GM23248 (cell line): ENCODE data around the gene FALEC. TPM values are rescaled to one million over a fixed set of nuclear protein-coding genes. Genes with fewer than 3 reads are reported as not detected.

ENCODE experiments used
- DNase-seq: peaks from one replicate; pipeline ENCODE4 v3.0.0-alpha.2; 2015
- H2AFZ ChIP-seq: fragments of 200-600 bp; sonication (generic); 2 replicates; pipeline ENCODE4 v1.6.1; 2016; ENCODE audit warnings: antibody characterized with exemption
- H3F3A ChIP-seq: fragments of 200-600 bp; sonication (generic); 2 replicates; pipeline ENCODE4 v1.6.1; 2016; ENCODE audit warnings: mild to moderate bottlenecking, antibody characterized with exemption, mixed run types; ENCODE audit not compliant: insufficient read depth
- H3K27ac ChIP-seq: fragments of 200-600 bp; sonication (generic); 2 replicates; pipeline ENCODE4 v1.5.1; 2016; ENCODE audit warnings: mild to moderate bottlenecking
- H3K27me3 ChIP-seq: fragments of 200-600 bp; sonication (generic); replicated peaks from 2 replicates; pipeline ENCODE4 v1.6.1; 2016; ENCODE audit warnings: mild to moderate bottlenecking; ENCODE audit not compliant: insufficient read depth
- H3K36me3 ChIP-seq: fragments of 200-600 bp; sonication (generic); 2 replicates; pipeline ENCODE4 v1.6.1; 2016; ENCODE audit warnings: low read depth, mild to moderate bottlenecking
- H3K4me1 ChIP-seq: fragments of 200-600 bp; sonication (generic); 2 replicates; pipeline ENCODE4 v1.6.1; 2016; ENCODE audit warnings: mild to moderate bottlenecking; ENCODE audit not compliant: insufficient read depth
- H3K4me2 ChIP-seq: fragments of 200-600 bp; sonication (generic); one replicate; pipeline ENCODE4 v1.6.1; 2016; ENCODE audit warnings: mild to moderate bottlenecking; ENCODE audit not compliant: unreplicated experiment
- H3K4me3 ChIP-seq: fragments of 200-600 bp; sonication (generic); 2 replicates; pipeline ENCODE4 v1.5.1; 2016; ENCODE audit warnings: mild to moderate bottlenecking
- H3K79me2 ChIP-seq: fragments of 200-600 bp; sonication (generic); 2 replicates; pipeline ENCODE4 v1.6.1; 2016; ENCODE audit warnings: mild to moderate bottlenecking; ENCODE audit not compliant: insufficient read depth
- H3K9ac ChIP-seq: fragments of 200-600 bp; sonication (generic); 2 replicates; pipeline ENCODE4 v1.6.1; 2016; ENCODE audit warnings: mild to moderate bottlenecking
- H3K9me2 ChIP-seq: fragments of 200-600 bp; sonication (generic); 2 replicates; pipeline ENCODE4 v1.6.1; 2016; ENCODE audit warnings: mixed run types, mild to moderate bottlenecking, moderate library complexity; ENCODE audit not compliant: insufficient read depth
- H3K9me3 ChIP-seq: fragments of 200-600 bp; sonication (generic); one replicate; pipeline ENCODE4 v1.6.1; 2017; ENCODE audit warnings: low read depth
- H4K20me1 ChIP-seq: fragments of 200-600 bp; sonication (generic); 2 replicates; pipeline ENCODE4 v1.6.0; 2016; ENCODE audit not compliant: insufficient read depth
- EZH2 ChIP-seq: fragments of 200-600 bp; sonication (generic); IDR thresholded peaks from 2 replicates; pipeline ENCODE4 v1.6.1; 2018; ENCODE audit warnings: antibody characterized with exemption, mild to moderate bottlenecking; ENCODE audit not compliant: insufficient read depth, poor library complexity, severe bottlenecking
- EZH2phosphoT487 ChIP-seq: fragments of 200-600 bp; sonication (generic); IDR thresholded peaks from 2 replicates; pipeline ENCODE4 v1.6.1; 2018; ENCODE audit warnings: antibody characterized with exemption, moderate library complexity, mild to moderate bottlenecking, low read depth; ENCODE audit not compliant: insufficient read depth
- WGBS, 2 experiments: methylation state at CpG; one replicate each; pipeline ENCODE4 v1.1.6; 2015 to 2017; ENCODE audit warnings: low lambda C conversion rate in 2 of 2, low coverage in 1 of 2; ENCODE audit errors: missing lambda C conversion rate in 2 of 2; 5-methylcytosine and 5-hydroxymethylcytosine counted together
- in situ Hi-C: fragments of 300-500 bp; cut with MboI; formaldehyde crosslinking; loops from 2 replicates; pipeline ENCODE4 v1.15.0; 2020
- polyA plus RNA-seq: library from polyadenylated mRNA; unstranded; fragments of >200 nt; fragmentation: Nextera tagmentation; extraction: Ambion mirVana; gene quantifications from 2 replicates; pipeline ENCODE4 v1.2.1, GENCODE V29; 2016
- total RNA-seq: library from RNA; depleted of rRNA; stranded (reverse); fragments of >200 nt; shearing (Covaris generic); gene quantifications from 2 replicates; pipeline ENCODE4 v1.2.3, GENCODE V29; 2014

The FALEC gene
- total and polyA plus RNA-seq, 2 experiments from 2014 or later = 0.71 TPM; not detected in 1

GRCh38 chr1:150558303-150558704 is 42.8 kb downstream of the FALEC start:
- Histone ChIP-seq H3F3A (peaks cover 22% of the 10 kb centered on the region), H3K27me3 (no peaks in the 10 kb centered on the region), H3K36me3 (0 out of 2 replicates have a peak, but pooled peaks cover 3% of the 10 kb centered on the region), H3K4me2 (no peak overlapping the region), H3K4me1 (peaks cover 19% of the 10 kb centered on the region), H3K9ac (no peak overlapping the region), H4K20me1 (no peaks in the 10 kb centered on the region), H3K27ac (no peak overlapping the region), H3K4me3 (no peak overlapping the region), H2AFZ (no peak overlapping the region), H3K9me2 (no peaks in the 10 kb centered on the region), H3K9me3 (no peaks in the 10 kb centered on the region), H3K79me2 (peaks cover 14% of the 10 kb centered on the region; the same call in 1 of the 2 replicates)
- no peak for DNase-seq
- TF ChIP-seq EZH2 (no peak), EZH2phosphoT487 (no peak)
- WGBS, 2 experiments = 79 to 80% methylated on average over 14 to 15 of the region's 15 CpGs
- in situ Hi-C loops = no loop called here

- H3K27me3 ChIP-seq = no peaks in the 10 kb centered on the region
- 0 out of 2 replicates have a peak, but pooled peaks cover 3% of the 10 kb centered on the region for H3K36me3 ChIP-seq
- no peaks in the 10 kb centered on the region for H3K9me2 ChIP-seq
- no peak overlapping the region for H2AFZ ChIP-seq
- peaks cover 25% of the 10 kb centered on the region for H3K4me1 ChIP-seq
- H3K4me2 ChIP-seq = no peak overlapping the region
- no peaks in the 10 kb centered on the region for H3K9me3 ChIP-seq
- H4K20me1 ChIP-seq = no peaks in the 10 kb centered on the region
- H3K9ac ChIP-seq = no peak overlapping the region
- peak; percentile 0 for DNase-seq
- in situ Hi-C loops = no loop called here
- H3K27ac ChIP-seq = no peak overlapping the region
- 82 to 83% methylated on average over 27 to 28 of the region's 28 CpGs for WGBS, 2 experiments
- peaks cover 29% of the 10 kb centered on the region for H3F3A ChIP-seq
- peaks cover 13% of the 10 kb centered on the region; the same call in 1 of the 2 replicates for H3K79me2 ChIP-seq
- no peak overlapping the region for H3K4me3 ChIP-seq
- TF ChIP-seq EZH2 (no peak), EZH2phosphoT487 (no peak)
Observed at GRCh38 chr1:150558761-150559655, 43.5 kb downstream of the FALEC start.

- no peak for DNase-seq
- Histone ChIP-seq H3K4me2 (no peak overlapping the region), H2AFZ (no peak overlapping the region), H4K20me1 (no peaks in the 10 kb centered on the region), H3K9ac (no peak overlapping the region), H3F3A (peaks cover 35% of the 10 kb centered on the region), H3K27ac (no peak overlapping the region), H3K36me3 (0 out of 2 replicates have a peak, but pooled peaks cover 3% of the 10 kb centered on the region), H3K79me2 (peaks cover 13% of the 10 kb centered on the region), H3K4me3 (no peak overlapping the region), H3K4me1 (peaks cover 32% of the 10 kb centered on the region), H3K27me3 (no peaks in the 10 kb centered on the region), H3K9me2 (no peaks in the 10 kb centered on the region), H3K9me3 (no peaks in the 10 kb centered on the region)
- in situ Hi-C loops = loop anchor here (10.0 kb wide), 1 partner anchor 255 kb away; no protein-coding TSS in a partner anchor
- TF ChIP-seq EZH2 (no peak), EZH2phosphoT487 (no peak)
- WGBS, 2 experiments = 54 to 61% methylated on average over 10 of the region's 10 CpGs
Observed at GRCh38 chr1:150559656-150560010, 44.1 kb downstream of the FALEC start.

- Histone ChIP-seq H3F3A (peaks cover 39% of the 10 kb centered on the region), H3K9ac (no peak overlapping the region), H3K4me2 (peak overlapping the region; percentile 79), H3K79me2 (peaks cover 17% of the 10 kb centered on the region), H3K9me2 (no peaks in the 10 kb centered on the region), H2AFZ (no peak overlapping the region), H3K27ac (no peak overlapping the region), H3K4me3 (no peak overlapping the region), H3K4me1 (peaks cover 35% of the 10 kb centered on the region), H3K9me3 (no peaks in the 10 kb centered on the region), H3K27me3 (no peaks in the 10 kb centered on the region), H3K36me3 (0 out of 2 replicates have a peak, but pooled peaks cover 3% of the 10 kb centered on the region), H4K20me1 (no peaks in the 10 kb centered on the region)
- in situ Hi-C loops = loop anchor here (10.0 kb wide), 1 partner anchor 255 kb away; no protein-coding TSS in a partner anchor
- TF ChIP-seq EZH2 (no peak), EZH2phosphoT487 (no peak)
- peak; percentile 68 for DNase-seq
- 27 to 32% methylated on average over 9 of the region's 9 CpGs for WGBS, 2 experiments
Observed at GRCh38 chr1:150560011-150560438, 44.5 kb downstream of the FALEC start.
